ENCODE measurements around the gene ZNF831. TPM values are rescaled to one million over a fixed set of nuclear protein-coding genes. Genes with fewer than 3 reads are reported as not detected.

Gene ZNF831
- total RNA-seq, 2 donors from 2014 or later = 0.20 to 0.27 TPM

- intact Hi-C loops (cut with DNase I) = no loop called here
- H3K4me3 ChIP-seq = no peak overlapping the region
- DNase-seq = no peak
- no peak for TF ChIP-seq CTCF (IDR thresholded peaks at IDR 0.05)
- H3K9ac ChIP-seq (ENCODE audit: low read depth in 2 of 2, low read length in 2 of 2) = no peak overlapping the region
- H3K27ac ChIP-seq = no peak overlapping the region
- H3K9me3 ChIP-seq = no peaks in the 10 kb centered on the region
- no peaks in the 10 kb centered on the region for H3K27me3 ChIP-seq
- no peaks in the 10 kb centered on the region for H3K36me3 ChIP-seq
- no peaks in the 10 kb centered on the region for H3K4me1 ChIP-seq
Measured at GRCh38 chr20:59211208-59211765, 47.7 kb downstream of the ZNF831 start.

GRCh38 chr20:59214073-59214472 lies 50.5 kb downstream of the ZNF831 start:
- Histone ChIP-seq H3K4me3 (no peak overlapping the region), H3K36me3 (no peaks in the 10 kb centered on the region), H3K27ac (no peak overlapping the region), H3K27me3 (no peaks in the 10 kb centered on the region), H3K4me1 (no peaks in the 10 kb centered on the region), H3K9ac (ENCODE audit: low read depth in 2 of 2, low read length in 2 of 2) (no peak overlapping the region), H3K9me3 (no peaks in the 10 kb centered on the region)
- TF ChIP-seq CTCF (IDR thresholded peaks at IDR 0.05) = no peak
- no peak for DNase-seq
- intact Hi-C loops (cut with DNase I) = no loop called here

- no peak overlapping the region for H3K9ac ChIP-seq (ENCODE audit: low read depth in 2 of 2, low read length in 2 of 2)
- no peak for TF ChIP-seq CTCF (IDR thresholded peaks at IDR 0.05)
- H3K27ac ChIP-seq = no peak overlapping the region
- no peaks in the 10 kb centered on the region for H3K4me1 ChIP-seq
- intact Hi-C loops (cut with DNase I) = no loop called here
- no peak overlapping the region for H3K4me3 ChIP-seq
- H3K9me3 ChIP-seq = no peaks in the 10 kb centered on the region
- H3K27me3 ChIP-seq = no peaks in the 10 kb centered on the region
- no peaks in the 10 kb centered on the region for H3K36me3 ChIP-seq
- no peak for DNase-seq
Measured at GRCh38 chr20:59214606-59215547, 51.3 kb downstream of the ZNF831 start.

- no peaks in the 10 kb centered on the region for H3K36me3 ChIP-seq
- intact Hi-C loops (cut with DNase I) = no loop called here
- no peak overlapping the region for H3K27ac ChIP-seq
- no peak overlapping the region for H3K4me3 ChIP-seq
- no peaks in the 10 kb centered on the region for H3K4me1 ChIP-seq
- no peak for DNase-seq
- H3K9me3 ChIP-seq = no peaks in the 10 kb centered on the region
- H3K9ac ChIP-seq (ENCODE audit: low read depth in 2 of 2, low read length in 2 of 2) = no peak overlapping the region
- no peaks in the 10 kb centered on the region for H3K27me3 ChIP-seq
- no peak for TF ChIP-seq CTCF (IDR thresholded peaks at IDR 0.05)
Measured at GRCh38 chr20:59217173-59217572, 53.6 kb downstream of the ZNF831 start.

- no peak for TF ChIP-seq CTCF (IDR thresholded peaks at IDR 0.05)
- Histone ChIP-seq H3K9me3 (no peaks in the 10 kb centered on the region), H3K27ac (no peak overlapping the region), H3K4me1 (no peaks in the 10 kb centered on the region), H3K9ac (ENCODE audit: low read depth in 2 of 2, low read length in 2 of 2) (no peak overlapping the region), H3K36me3 (no peaks in the 10 kb centered on the region), H3K4me3 (no peak overlapping the region), H3K27me3 (no peaks in the 10 kb centered on the region)
- intact Hi-C loops (cut with DNase I) = no loop called here
- DNase-seq = no peak
Measured at GRCh38 chr20:59217794-59218280, 54.2 kb downstream of the ZNF831 start.
